Upper lobe of left lung (tissue), 4 donors: ENCODE data around the gene MEP1B.

Experiments used
- CTCF ChIP-seq, 6 experiments: fragments of 450-650 bp in 4 of 6; fragments of 200-600 bp in 2 of 6; sonication (generic) in 2 of 6; IDR thresholded peaks; one replicate each; pipeline ENCODE4 v1.5.1; 2016 to 2019; ENCODE audit warnings: antibody characterized with exemption in 6 of 6
- POLR2A ChIP-seq, 4 donors: fragments of 450-650 bp; IDR thresholded peaks; one replicate each; pipeline ENCODE4 v1.5.1; 2016 to 2017; ENCODE audit warnings: antibody characterized with exemption in 4 of 4, mild to moderate bottlenecking in 2 of 4

GRCh38 chr18:32152705-32153448 is 37.0 kb upstream of the MEP1B start:
- TF ChIP-seq CTCF (IDR thresholded peaks at IDR 0.05), result no peak
- TF ChIP-seq POLR2A (IDR thresholded peaks at IDR 0.05), result no peak
